ENCODE measurements around the gene FAHD2A.
"Not testable (repeated sequence)": the region's sequence is repeated elsewhere in the genome, so short reads cannot be mapped to it uniquely, and the experiment has no call there.

GRCh38 chr2:95427196-95427867 is 24.8 kb downstream of the FAHD2A start:
- not testable (repeated sequence) for TF ChIP-seq POLR2A (IDR thresholded peaks at IDR 0.05); POLR2AphosphoS5 (IDR thresholded peaks at IDR 0.05; ENCODE audit: insufficient read depth in 1 of 2, low read depth in 1 of 2)

Data from vagina (tissue), 2 donors.